Fibroblast of lung (primary cell): Measurements from ENCODE around the gene EPAS1.

Experiments used
- EZH2 ChIP-seq: IDR thresholded peaks from 2 replicates; pipeline ENCODE4 v1.5.1; 2012; ENCODE audit warnings: low read length, control low read depth, mild to moderate bottlenecking; ENCODE audit errors: missing control alignments
- TF ChIP-seq, protein P1 (sequence below), 2 donors: IDR thresholded peaks in 1 of 2; conservative IDR thresholded peaks in 1 of 2; 1 replicate in 1 of 2; 2 replicates in 1 of 2; pipeline ENCODE4 v1.5.1; 2011 to 2012; ENCODE audit warnings: low read length in 2 of 2, control low read depth in 1 of 2, inconsistent platforms in 1 of 2, low read depth in 1 of 2, mild to moderate bottlenecking in 1 of 2

DNA sequence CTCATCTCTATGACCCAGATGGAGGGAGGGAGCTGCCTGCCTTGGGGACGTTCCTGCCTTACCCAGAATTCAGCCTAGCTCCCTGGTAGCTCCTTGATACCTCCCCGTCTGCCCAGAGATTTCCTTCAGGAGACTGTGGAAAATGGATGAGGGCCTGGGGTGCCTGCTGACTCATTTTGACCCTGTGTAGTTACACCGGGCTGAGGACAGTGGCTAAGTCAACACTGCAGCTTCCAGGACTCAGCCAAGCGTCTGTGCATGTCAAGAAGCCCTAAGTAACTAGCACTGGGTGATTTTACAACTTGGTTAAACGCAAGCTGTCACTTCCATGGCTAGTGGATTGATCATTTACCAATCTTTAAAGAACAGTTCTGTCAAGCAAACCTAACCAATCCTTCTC lies 23.3 kb upstream of the EPAS1 start:
- TF ChIP-seq, protein P1, sequence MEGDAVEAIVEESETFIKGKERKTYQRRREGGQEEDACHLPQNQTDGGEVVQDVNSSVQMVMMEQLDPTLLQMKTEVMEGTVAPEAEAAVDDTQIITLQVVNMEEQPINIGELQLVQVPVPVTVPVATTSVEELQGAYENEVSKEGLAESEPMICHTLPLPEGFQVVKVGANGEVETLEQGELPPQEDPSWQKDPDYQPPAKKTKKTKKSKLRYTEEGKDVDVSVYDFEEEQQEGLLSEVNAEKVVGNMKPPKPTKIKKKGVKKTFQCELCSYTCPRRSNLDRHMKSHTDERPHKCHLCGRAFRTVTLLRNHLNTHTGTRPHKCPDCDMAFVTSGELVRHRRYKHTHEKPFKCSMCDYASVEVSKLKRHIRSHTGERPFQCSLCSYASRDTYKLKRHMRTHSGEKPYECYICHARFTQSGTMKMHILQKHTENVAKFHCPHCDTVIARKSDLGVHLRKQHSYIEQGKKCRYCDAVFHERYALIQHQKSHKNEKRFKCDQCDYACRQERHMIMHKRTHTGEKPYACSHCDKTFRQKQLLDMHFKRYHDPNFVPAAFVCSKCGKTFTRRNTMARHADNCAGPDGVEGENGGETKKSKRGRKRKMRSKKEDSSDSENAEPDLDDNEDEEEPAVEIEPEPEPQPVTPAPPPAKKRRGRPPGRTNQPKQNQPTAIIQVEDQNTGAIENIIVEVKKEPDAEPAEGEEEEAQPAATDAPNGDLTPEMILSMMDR (conservative IDR thresholded peaks at IDR 0.05 in 1 of 2, IDR thresholded peaks at IDR 0.05 in 1 of 2; ENCODE audit: low read depth in 1 of 2, low read length in 2 of 2) = no peak
- no peak for TF ChIP-seq EZH2
